ELR (cell line): ENCODE results near the gene ANKS4B.
A peak's percentile ranks its signal among the peaks of the same experiment; 100 is the strongest.
"Not testable (repeated sequence)": the region's sequence is repeated elsewhere in the genome, so short reads cannot be mapped to it uniquely, and the experiment has no call there.

Experiments
- DNase-seq: peaks from one replicate; pipeline ENCODE4 v3.0.0-alpha.2; 2015; ENCODE audit warnings: low read depth

Gene ANKS4B

GRCh38 chr16:21233521-21234150, at the start of gene ANKS4B:
Gene ANKS4B, plus strand, starts transcription at chr16:21233699. Its CDS starts 39 bp downstream, at chr16:21233738.
- no peak for DNase-seq

GRCh38 chr16:21183995-21184394, 49.5 kb upstream of the ANKS4B start:
- DNase-seq, result no peak

- DNase-seq, result peak; percentile 27
Measured at GRCh38 chr16:21184834-21185233, 48.7 kb upstream of the ANKS4B start.

GRCh38 chr16:21185659-21186325, 47.7 kb upstream of the ANKS4B start:
- DNase-seq, result no peak

GRCh38 chr16:21186326-21186691, 47.2 kb upstream of the ANKS4B start:
- DNase-seq, result peak; percentile 32

- no peak for DNase-seq
Measured at GRCh38 chr16:21189311-21189710, 44.2 kb upstream of the ANKS4B start.

- no peak for DNase-seq
Measured at GRCh38 chr16:21190013-21190412, 43.5 kb upstream of the ANKS4B start.

- DNase-seq, result no peak
Measured at GRCh38 chr16:21190599-21190998, 42.9 kb upstream of the ANKS4B start.

GRCh38 chr16:21192991-21193390, 40.5 kb upstream of the ANKS4B start:
- no peak for DNase-seq

GRCh38 chr16:21194771-21195301, 38.7 kb upstream of the ANKS4B start:
- peak; percentile 4 for DNase-seq

GRCh38 chr16:21195330-21195729, 38.2 kb upstream of the ANKS4B start:
- DNase-seq, result not testable (repeated sequence)

GRCh38 chr16:21197112-21197511, 36.4 kb upstream of the ANKS4B start:
- no peak for DNase-seq

- DNase-seq, result no peak
Measured at GRCh38 chr16:21197621-21198020, 35.9 kb upstream of the ANKS4B start.

GRCh38 chr16:21199607-21200218, 33.8 kb upstream of the ANKS4B start:
- no peak for DNase-seq

GRCh38 chr16:21203155-21203797, 30.2 kb upstream of the ANKS4B start:
- DNase-seq, result no peak

GRCh38 chr16:21205303-21205702, 28.2 kb upstream of the ANKS4B start:
- DNase-seq, result no peak

GRCh38 chr16:21206550-21206949, 26.9 kb upstream of the ANKS4B start:
- DNase-seq, result no peak

GRCh38 chr16:21208446-21209230, 24.9 kb upstream of the ANKS4B start:
- no peak for DNase-seq

GRCh38 chr16:21211486-21211885, 22.0 kb upstream of the ANKS4B start, which contains the start of gene ZP2:
Gene ZP2, minus strand, starts transcription at chr16:21211574. Its CDS starts 27 bp downstream, at chr16:21211547.
- no peak for DNase-seq

- DNase-seq, result no peak
Measured at GRCh38 chr16:21214086-21214485, 19.4 kb upstream of the ANKS4B start.

GRCh38 chr16:21217121-21217520, 16.4 kb upstream of the ANKS4B start:
- DNase-seq, result no peak

GRCh38 chr16:21218153-21218552, 15.3 kb upstream of the ANKS4B start:
- no peak for DNase-seq
